Activated CD8-positive, alpha-beta memory T cell treated with anti-CD3 and anti-CD28 coated beads for 24 hours (primary cell): ENCODE data around the gene TRABD2A.

Experiments used
- DNase-seq: peaks from one replicate; pipeline ENCODE4 v3.0.0-alpha.2; 2020

Gene TRABD2A

DNA sequence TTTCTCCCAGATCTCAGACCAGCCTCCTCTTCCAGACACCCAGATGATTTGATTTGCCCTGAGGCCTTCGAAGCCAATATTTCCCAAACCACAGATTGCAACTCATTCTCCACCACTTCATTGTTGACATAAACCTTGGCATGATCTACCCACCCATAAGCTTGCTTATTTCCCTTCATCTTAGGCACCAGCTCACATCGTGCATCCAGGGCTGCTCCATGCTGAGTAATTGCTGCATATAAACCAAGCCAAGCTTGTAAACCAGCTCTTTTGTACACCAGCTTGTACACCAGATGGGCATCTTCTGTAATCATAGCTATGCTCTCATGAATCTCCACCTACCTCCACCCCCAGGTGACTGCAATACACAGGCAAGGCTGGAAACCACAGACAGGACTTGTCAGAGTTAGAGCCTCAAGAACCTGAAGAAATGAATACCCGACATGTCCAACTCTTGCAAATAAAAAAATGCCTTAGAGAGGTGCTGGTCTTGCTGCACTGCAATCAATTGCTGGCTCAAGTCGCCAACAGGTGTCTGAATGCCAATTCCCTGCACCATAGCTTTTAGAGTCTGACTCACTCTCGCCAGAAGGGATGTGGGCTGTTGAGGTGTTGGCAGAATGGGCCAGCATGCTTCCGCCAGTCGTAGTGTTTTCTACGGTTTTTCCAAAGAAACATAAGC lies 31.5 kb downstream of the TRABD2A start:
- DNase-seq, result peak; percentile 66

DNA sequence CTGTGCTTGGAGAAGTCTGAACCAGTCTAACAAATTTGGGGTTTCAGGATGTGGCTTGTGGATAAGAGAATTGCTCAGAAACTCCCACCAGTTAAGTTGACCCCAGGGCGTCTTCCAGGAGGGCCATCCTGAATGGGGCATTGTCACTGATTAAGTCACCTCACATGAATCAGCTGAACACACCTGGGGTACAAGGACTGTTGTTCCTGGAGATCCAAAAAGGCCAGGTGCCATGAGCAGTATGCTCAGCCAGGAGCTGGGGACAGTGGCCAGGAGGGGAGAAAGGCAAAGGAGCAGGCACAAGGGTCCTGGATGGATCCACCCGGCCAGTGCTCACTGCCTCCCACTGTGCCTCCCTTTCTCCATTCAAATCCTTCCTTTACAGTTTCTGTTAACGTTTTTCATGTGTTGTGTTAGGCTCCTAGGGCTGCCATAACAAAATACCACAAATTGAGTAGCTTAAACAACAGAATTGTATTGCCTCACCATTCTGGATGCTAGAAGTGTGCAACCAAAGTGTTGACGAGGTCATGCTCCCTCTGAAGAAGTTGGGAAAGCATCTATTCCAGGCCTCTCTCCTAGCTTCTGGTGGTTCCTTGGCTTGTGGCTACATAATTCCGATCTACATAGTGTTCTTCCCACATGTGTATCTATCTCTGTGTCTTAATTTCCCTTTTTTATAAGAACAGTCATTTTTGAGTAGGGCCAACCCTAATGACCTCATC lies 33.4 kb downstream of the TRABD2A start:
- DNase-seq, result peak; percentile 62

DNA sequence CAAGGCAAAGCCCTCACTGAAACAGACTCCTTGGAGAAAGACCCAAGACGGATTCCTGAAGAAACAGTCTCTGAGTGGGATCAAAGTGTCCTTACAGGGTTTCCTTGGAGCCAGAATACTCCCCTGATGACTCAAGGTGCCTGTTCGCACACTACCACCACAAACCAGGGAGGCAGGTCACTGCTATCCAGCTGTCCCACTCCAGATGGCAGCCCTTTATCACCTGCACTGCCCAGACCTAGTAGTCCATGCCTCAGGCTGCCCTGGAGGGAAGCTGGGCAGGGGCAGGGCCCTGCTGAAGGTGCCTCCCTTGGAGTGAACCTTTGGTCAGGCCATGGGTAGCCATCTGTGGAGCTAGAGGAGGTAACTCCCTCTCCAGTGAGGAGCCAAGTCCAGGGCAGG lies 34.1 kb downstream of the TRABD2A start:
- DNase-seq, result peak; percentile 73

DNA sequence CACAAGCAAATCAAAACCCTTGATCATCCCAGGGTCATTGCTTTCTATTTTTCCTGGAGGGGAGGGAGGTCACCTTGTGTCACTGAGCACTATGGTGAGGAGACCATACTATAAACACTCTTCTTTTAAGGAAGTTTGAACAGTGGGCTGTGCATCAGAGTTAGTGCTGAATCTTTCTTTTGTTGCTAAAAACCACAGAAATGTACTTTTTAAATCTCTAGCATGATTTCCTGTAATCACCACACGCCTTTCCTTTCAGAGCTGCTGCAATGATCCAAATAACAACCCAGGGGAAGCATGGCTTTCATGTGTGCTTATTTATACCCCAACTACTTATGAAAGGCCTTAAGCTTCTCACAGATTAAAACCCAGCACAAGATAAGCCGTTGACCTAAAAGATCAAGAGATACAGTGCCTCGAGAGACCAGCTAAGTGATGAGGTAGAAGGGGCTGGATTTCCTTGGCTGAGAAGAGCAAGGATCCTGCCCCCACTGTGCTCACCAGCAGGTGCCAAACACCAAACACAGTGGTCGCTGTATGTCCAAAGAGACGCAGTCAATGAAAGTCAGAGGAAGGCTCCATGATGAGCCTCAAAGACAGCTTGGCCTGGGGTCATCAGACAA lies 34.7 kb downstream of the TRABD2A start:
- DNase-seq, result peak; percentile 62

DNA sequence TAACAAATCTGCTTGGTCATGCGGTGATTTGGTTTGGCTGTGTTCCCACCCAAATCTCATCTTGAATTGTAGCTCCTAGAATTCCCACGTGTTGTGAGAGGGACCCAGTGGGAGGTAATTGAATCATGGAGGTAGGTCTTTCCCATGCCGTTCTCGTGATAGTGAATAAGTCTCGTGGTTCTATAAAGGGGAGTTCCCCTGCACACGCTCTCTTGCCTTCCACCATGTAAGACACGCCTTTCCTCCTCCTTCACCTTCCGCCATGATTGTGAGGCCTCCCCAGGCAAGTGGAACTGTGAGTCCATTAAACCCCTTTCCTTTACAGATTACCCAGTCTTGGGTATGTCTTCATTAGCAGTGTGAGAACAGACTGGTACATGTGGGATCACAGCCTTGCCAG lies 36.7 kb downstream of the TRABD2A start:
- DNase-seq, result peak; percentile 65

DNA sequence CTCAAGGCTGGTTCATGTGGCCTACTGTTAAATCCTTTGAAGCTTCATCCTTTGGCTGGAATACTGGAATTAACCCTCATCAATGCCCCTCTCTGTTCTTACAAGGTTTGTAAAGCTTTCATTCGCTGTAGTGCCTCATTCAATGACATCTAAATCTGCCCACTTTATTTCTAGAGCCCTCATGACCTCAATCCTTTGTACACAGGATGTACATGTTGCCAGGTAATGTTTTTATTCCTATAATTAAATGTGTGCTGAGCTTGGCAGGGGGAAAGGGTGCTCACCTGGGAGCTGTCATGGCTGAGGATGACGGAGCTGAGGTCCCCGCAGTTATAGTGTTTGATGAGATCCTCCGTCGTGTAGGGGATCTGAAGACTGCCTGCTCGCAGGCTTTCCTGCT lies 39.3 kb downstream of the TRABD2A start:
- DNase-seq, result no peak

DNA sequence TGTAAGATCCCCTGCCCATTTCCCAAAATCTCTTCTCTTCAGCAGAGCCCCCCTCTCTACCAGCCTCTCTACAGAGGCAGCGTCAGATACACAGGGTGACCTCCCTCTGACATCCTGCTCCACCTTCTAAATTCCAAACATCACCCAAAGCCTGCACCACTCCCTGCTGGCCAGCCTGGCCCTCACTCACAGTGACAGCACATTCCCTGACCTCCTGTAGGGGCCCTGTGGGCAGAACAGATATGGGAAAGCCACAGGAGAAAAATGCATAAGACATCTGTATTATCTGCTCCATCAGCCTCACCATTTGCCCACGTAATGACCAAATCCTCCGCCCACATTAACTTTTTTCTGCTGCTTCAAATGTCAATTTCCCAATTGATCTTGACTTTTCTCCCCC lies 40.6 kb downstream of the TRABD2A start:
- DNase-seq, result no peak

DNA sequence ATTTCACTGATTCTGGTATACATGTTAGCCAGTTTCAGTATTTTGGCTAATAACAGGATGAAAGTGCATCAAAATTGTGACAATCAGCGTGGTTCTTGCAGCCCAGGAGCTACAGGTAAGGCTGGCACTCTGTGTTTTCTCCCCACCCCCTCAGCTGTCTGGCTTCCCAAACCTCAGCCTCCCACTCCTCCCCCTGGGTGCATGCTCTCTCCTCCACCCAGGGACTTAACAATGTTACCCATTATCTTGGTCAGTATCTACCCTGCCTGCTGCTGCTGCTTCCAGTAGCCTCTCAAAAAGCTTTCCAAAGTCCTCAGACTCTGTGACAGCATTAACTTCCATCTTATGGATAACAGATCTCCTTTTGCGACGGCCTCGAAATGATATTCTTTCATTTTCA lies 41.0 kb downstream of the TRABD2A start:
- DNase-seq, result no peak

DNA sequence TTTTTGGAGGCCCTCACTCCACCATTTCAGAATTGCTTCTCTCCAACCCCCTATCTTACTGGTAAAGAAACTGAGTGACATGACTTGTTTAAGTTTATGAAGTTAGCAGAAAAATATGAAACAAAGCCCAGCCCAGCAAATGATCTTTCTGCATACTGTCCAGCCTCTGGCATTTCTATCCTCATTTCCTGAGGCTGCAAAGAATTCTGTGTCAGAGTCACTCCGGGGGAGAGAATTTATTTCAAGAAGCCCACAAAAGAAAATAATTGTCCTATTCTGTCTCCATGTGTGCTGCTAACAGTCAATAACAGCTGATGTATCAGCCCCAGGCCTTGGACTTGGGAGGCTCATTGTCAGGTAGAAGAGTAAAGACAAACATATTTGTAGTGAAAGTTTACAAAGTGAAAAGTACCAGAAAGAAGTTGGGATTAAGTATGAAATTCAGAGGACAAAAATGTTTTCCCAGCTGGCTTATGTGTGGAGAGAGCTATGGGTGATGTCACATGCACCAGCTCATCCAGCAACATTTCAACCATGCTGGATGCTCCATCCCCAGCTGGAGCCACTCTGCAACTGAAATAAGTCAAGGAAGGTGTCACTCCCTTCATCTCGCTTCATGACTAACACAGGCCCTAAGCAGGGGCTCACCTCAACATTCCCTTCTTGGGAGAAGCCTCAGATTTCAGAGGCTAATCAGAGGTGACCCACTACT lies 42.3 kb downstream of the TRABD2A start:
- DNase-seq, result no peak

DNA sequence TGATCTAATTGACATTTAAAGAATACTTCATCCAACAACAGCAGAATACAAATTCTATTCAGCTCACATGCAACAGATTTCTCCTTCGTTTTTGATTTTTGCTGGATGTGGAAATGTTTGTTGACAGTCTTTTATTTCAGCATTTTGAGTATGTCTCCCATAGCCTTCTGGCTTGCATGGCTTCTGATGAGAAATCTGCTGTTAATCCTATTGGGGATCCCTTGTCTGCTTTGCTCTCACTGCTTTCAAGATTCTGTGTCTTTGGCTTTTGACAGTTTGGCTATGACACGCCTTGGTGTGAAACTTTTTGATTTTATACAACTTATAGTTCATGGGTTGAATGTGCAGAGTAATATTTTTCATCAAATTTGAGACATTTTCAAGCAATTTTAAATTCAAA lies 44.7 kb downstream of the TRABD2A start:
- no peak for DNase-seq

DNA sequence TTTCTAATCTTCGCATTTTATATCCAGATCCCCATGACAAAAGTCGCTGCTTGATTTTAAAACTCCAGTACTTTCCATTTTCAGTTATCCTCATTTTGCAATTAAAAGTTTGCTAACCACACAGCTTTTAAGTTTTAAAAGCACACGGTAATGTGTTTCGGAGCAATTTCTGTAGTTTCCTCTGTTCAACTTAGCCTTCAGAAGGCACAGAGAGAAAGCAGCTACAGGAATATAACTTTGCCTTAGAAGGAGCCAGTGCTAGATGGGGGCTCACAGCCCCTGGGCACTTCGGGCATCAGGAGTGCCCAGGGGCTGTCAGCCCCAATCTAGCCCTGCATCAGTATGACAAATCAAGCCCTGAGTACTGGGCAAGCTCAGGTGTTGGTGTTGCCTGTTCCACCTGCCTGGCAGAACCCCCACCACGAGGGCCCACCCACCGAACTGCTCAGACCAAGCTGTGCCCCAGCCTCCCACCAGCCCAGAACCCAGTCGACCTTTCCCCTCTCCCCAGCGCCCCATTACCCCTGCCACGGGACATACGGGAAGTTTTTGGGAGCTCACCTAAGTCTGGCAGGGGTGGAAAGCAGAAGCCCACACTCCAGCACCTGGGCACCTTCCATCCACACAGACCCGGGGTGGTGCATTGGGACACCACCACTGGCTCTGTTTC lies 47.3 kb downstream of the TRABD2A start:
- DNase-seq, result no peak

DNA sequence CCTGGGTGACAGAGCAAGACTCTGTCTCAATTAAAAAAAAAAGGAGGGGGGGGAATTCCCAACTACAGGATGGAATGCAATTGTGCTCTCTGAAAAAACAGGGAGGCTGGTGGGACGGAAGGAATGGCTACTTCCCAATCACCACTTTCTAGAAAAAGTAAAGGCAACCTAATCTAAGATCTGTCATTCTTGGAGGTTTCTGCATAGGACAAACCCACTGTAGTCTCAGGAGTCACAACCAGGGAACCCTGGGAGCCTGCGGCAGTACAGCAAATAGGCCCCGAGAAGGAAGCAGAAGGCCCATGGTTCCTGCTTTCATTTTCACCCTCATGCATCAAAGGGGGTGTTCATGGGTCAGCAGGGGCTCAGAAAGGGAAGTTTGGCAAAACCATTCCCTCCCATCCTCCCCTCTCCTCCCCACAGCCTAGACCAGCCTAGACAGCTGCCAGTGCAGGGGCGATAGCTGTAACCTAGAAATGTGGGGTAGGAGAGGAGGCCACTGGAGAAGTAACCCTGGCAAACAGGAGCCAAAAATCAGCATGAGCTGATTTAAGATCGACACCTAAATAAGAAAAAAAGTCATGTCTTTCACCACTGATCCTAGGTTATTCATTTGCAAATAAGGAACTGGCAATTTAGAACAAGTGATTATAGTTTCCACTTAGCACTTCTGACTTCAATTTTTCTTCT lies 48.0 kb downstream of the TRABD2A start:
- DNase-seq, result no peak

DNA sequence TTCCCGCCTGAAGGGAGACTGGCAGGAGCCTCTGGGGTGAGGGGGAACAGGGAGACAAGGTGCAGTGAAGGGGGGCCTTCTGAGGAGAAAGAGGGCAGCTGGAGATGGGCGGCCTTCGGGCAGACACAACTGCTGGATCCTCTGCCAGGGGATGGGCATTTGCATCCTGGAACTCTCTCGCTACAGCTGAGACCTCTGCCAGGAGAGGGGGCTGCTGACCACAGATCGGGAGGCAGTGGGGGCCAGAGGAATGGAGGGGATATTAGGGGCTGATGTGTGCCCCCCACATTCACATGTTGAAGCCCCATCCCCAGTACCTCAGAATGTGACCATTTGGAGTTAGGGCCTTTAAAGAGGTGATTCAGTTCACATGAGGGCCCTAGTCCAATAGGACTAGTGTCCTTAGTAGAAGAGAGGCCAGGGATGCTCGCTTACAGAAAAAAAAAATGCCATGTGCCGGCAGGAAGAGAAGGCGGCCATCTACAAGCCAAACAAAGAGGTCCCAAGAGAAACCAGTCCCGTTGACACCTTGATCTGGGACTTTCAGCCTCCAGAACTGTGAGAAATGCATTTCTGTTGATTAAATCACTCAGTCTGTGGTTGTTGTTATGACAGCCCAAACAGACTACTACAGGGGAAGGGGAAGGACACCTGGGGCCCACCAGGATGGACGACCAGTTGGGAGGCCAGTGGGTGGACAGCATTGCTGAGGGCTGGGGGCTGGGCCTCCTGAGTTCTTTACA lies 50.0 kb downstream of the TRABD2A start:
- no peak for DNase-seq

DNA sequence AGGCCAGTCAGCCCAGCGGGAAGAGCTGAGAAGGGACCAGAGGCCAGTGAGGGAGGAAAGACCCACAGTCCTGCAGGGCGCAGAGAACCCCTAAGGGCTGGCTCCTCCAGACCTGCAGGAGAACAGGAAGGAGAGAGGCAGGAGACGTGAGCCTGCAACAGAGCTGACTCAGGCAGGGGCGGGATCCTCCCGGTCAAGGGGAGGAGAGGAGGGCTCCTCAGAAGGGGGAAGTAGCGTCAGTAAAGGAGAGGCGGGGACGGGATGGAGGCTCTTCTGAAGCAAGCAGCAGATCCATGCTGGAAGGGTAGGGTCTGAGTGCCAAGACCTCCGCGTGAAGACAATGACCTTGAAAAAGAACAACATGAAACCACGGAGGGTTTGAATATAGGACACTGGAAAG lies 50.8 kb downstream of the TRABD2A start:
- no peak for DNase-seq

DNA sequence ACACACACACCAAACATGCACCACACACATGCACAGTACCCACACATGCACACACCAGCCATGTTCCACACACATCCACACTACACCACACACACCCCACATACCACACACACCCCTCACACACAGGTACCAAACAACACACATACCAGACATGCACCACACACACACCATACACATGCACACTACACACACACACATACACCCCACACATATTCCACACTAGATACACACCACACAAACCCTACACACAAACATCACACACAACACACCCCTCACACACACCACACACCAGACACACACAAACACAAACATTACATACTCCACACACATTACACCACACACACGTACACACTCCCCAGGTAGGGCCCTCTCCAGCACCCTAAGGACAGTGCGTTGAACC lies 51.2 kb downstream of the TRABD2A start:
- no peak for DNase-seq

DNA sequence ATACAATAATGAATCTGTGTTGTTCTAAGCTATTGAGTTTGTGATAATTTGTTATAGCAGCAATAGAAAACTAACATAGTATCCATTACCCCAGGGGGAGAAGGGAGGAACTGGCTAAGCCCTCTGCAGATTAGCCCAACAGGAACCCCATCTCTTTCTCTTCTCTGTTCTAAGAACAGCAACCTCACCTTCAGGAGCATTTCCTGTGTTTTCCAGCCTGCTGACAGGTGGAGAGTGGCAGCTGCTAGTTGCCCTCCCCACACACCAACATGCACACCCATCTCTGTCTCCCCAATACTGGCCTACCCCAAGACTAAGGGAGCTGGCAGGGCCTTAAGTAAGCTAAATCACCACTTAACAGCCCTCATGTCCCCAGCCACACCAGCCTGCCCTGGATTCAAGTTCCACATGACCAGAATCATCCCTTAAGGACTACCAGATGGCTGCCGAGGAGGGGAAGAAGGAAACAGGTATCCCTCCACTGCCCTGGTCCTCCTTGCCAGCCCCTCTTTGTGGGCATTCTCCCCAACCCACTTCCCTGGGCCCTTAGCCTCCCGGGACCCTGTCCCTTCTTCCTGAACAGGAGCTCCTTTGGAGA lies 52.8 kb downstream of the TRABD2A start:
- peak; percentile 53 for DNase-seq

DNA sequence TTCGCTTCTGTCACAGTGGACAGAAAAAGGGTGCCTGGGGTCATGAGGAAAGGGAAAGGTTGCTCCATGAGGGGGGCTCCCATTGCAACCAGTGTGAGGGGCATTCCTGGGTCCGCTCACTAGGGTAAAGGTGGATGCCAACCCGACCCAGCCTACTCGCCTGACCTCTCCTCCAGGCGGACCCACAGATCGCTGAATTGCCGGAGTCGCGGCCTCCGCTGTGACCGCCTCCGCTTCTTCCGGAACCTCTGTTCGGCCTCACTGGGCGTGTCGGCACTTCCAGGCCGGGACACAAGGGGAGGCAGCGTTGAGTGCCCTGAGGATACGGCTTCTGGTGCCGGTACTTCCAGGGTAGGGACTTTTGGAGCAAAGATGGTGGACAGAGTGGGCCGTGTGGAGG lies 57.1 kb downstream of the TRABD2A start:
- DNase-seq, result peak; percentile 35

DNA sequence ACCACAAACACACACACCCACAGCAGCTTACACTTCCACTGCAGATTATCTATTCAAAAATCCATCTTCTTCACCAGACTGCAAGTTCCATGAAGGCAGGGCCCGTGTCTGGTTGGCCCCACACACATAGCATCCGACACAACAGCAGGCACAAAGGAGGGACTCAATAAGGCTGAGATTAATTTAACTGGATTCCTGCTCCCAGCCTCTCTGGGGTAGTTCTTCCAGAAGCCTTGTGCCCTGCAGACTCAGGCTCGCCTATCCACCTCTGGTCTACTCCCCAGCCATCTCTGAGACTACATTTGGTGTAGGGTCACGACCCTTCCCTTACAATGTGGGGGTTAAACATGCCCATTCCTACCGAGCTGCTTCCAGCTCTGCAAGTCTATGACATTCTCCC lies 57.7 kb downstream of the TRABD2A start:
- DNase-seq, result peak; percentile 47

DNA sequence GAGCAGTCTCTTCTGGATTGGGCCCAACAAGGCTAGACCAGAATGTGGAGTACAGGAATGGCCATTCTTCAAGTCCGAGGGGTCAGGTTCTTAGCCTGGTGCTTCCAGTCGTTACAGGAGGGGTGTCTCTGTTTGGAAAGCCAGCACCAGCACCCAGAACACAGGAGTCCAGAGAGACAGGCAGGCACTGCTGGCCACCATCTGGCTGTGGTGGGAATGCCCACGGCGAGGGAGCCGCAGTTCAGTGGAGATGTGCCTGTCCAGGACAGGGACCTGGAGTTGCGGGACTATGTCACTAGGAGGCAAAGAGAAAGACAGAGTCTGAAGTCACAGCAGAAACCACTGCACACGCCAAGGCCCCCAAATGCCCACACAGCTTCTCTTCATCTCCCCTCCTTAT lies 59.1 kb downstream of the TRABD2A start:
- DNase-seq, result no peak

DNA sequence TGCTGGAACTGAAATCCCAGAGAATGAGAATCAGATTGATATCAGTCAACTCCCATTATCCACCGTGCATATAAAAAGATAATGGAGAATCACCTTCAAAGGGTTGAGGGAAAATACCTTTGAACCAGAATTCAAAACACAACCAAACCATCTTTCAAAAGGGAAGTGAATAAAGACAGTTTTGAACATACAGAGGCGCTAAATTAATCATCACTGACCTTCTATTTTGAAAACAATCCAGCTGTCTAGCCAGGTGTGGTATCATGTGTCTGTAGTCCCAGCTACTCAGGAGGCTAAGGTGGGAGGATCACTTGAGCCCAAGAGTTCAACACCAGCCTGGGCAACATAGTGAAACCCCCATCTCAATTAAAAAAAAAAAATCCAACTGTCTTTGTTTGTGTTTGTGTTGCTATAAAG lies 63.6 kb downstream of the TRABD2A start:
- DNase-seq, result no peak

DNA sequence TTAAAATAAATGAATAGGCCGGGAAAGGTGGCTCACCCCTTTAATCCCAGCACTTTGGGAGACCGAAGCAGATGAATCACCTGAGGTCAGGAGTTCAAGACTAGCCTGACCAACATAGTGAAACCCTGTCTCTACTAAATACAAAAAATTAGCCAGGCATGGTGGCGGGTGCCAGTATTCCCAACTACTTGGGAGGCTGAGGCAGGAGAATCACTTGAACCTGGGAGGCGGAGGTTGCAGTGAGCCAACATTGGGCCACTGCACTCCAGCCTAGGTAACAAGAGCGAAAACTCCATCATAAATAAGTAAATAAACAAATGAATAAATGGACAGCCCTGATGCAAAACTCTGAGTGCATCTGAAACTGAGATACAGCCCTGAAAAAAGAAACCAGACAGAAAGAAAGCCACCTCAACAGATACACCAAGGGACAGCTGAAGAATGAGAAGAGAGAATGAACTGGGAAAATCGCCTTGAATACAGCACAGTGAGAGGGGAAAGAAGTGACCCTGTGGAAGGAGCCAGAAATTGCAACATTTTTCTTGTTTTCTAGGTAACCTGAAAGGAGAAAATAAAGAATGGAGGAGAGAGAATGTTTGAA lies 64.4 kb downstream of the TRABD2A start:
- no peak for DNase-seq
